Germinal center (tissue), 1 donor: ENCODE results near the gene MAPKAPK2.
"Not testable (repeated sequence)": the region's sequence is repeated elsewhere in the genome, so short reads cannot be mapped to it uniquely, and the experiment has no call there.

ENCODE experiments used
- DNase-seq: peaks from one replicate; pipeline ENCODE4 v3.0.0; 2012; ENCODE audit warnings: mixed read lengths, low spot score

Gene MAPKAPK2

DNA sequence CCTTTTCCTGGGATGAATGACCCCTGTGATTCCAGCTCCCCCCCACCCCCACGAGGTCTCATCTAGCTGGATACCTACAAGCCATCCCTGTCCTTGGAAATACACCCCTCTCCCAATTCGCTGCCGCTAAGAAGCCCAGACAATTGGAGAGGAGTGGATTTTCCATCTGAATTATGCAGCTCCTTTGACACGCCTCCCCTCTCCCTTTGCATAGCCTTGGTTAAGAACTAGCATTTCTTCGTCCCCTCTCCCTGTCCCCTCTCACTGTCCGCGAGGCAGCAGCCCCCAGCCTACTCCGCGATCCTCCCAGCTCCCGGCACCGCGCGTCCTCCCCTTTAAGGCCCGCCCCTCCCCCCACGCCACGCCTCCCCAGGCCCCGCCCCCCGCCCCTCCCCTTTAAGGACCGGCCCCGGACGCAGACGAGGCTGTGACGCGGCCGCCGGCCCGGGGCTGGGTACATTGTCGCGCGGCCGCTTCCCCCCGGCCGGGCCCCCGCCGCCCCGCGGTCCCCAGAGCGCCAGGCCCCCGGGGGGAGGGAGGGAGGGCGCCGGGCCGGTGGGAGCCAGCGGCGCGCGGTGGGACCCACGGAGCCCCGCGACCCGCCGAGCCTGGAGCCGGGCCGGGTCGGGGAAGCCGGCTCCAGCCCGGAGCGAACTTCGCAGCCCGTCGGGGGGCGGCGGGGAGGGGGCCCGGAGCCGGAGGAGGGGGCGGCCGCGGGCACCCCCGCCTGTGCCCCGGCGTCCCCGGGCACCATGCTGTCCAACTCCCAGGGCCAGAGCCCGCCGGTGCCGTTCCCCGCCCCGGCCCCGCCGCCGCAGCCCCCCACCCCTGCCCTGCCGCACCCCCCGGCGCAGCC is at the start of gene MAPKAPK2:
Gene MAPKAPK2, plus strand, starts transcription at position 428 of the 856 bp plus-strand sequence. Its CDS starts 325 bp downstream, at position 753.
- DNase-seq, result peak; percentile 96

DNA sequence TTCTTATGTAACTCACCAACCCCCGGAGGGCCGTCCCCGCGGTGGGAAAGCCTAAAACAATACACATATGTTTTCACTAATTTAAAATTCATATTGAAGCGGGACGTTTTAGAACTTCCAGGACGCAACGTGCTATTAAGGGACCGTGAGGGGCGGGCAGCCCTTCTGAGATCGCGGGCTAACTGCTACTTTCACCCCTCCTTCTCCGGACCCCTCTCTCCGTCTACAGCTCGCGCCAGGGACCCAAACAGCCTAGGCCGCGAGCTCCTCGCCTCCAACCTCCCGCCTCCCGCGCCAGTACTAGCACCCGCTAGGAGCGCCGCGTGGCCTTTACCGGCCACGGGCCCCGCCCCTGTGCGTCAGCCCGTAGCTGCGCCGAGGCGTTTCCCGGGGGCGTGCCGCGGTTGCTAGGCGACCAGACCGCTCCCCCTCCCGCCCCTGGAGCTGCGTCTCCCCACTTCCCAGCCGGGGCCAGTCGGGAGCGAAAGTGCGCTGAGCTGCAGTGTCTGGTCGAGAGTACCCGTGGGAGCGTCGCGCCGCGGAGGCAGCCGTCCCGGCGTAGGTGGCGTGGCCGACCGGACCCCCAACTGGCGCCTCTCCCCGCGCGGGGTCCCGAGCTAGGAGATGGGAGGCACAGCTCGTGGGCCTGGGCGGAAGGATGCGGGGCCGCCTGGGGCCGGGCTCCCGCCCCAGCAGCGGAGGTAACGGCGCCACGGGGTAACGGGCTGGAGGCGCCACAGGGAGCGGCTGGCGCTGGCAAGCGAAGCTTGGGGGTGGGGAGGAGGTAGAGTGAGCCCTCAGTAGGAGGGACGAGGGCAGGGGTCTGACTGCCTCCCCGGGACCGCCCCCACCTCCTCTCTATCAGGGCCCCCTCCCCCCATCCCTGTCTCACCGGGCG is 49.4 kb upstream of the MAPKAPK2 start, which contains the start of gene DYRK3:
Gene DYRK3, plus strand, starts transcription at position 457 of the 898 bp plus-strand sequence. Its CDS starts 168 bp downstream, at position 625.
- peak; percentile 91 for DNase-seq

- peak; percentile 20 for DNase-seq
Measured at GRCh38 chr1:206635978-206636345, 48.7 kb upstream of the MAPKAPK2 start.

DNA sequence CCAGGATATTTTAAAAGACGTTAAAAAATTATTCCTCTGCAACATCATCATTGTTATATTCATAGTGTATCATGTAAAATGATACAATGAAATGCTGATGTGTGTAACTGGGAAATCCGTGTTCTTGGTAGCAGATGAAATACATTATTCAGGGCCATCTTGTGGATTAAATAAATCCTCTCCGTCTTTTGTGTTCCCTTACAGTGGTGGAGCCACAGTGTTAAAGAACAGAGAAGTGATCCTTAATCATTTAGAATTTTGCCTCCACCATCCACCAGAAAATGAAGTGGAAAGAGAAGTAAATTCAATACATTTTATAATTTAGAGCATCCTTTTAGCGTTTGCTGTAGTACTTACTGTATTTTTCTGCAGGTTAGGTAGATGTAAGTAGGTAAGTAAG is 48.0 kb upstream of the MAPKAPK2 start:
- no peak for DNase-seq

DNA sequence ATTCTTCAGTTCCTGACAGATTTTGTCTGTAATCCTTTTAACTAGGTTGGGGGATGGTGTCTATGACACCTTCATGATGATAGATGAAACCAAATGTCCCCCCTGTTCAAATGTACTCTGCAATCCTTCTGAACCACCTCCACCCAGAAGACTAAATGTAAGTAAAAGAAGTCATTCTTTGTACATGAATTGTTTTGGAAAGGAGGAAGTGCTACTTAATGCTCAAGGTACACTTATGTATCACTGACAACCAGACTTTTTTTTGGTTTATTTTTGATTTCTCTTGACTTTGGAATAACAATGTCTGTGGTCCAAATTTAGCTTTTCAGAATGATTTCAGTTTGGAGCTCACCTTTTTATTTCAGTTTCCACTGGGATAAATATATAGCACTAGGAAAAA is 47.1 kb upstream of the MAPKAPK2 start:
- DNase-seq, result no peak

- DNase-seq, result not testable (repeated sequence)
Measured at GRCh38 chr1:206642074-206642473, 42.6 kb upstream of the MAPKAPK2 start.

DNA sequence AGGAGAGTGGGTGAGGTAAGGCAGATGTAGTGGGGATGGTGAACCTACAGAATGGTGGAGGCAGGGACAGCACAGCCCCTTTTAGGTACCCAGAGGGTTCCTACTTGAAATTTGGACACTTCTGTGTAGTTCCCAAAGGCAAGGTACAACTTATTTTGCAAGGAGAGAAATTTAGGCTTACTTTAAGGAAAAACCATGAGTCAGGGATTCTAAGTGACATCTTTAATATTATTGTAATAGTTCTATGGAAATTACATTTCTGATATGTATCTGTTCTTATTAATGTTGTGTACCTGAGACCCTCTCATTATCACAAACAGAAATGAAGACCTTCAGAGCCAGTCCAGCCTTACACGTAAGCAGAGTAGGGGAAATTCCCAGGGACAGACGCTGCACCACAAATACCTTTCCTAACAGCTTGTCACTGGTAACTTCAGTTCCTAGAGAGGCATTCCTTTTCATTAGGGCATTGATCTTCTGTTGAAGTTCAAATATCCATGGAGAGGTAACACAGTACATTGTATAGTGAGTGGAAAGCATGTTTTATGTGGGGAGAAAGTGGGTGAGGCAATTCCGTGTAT is 41.5 kb upstream of the MAPKAPK2 start:
- no peak for DNase-seq

- no peak for DNase-seq
Measured at GRCh38 chr1:206646504-206646903, 38.2 kb upstream of the MAPKAPK2 start.

GRCh38 chr1:206647224-206647623 is 37.5 kb upstream of the MAPKAPK2 start:
- no peak for DNase-seq

DNA sequence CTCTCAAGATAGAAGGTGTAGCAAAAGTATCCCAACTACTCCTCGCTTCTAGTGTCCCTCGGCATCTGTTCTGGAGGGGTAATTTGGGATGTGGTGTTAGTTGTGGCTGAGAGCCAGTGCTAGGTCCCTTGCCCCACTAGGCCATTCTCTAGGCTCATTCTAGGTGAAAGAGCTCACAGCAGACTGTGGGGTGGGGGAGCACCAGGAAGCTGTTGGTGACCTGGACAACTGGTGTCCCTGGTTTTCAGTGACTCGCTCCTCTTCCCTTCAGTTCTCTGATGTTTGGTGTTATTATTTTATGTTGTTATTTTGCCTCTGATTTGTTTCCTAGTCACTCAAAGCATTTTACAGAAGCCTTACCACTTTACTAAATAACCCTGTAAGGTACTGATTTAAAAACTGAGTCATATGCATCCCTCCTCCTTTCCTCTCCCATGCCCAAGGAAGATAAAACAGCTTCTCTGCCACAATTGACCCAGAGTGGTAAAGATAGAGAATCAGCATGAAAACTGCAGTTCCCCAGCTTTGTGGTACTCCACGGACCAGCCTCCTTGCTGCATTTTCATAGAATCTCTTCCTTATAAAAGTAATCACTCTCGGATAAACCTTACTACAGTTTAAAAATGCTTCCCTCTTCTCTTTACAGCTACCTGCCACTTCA is 35.3 kb upstream of the MAPKAPK2 start:
- no peak for DNase-seq

GRCh38 chr1:206651014-206651413 is 33.7 kb upstream of the MAPKAPK2 start:
- no peak for DNase-seq

DNA sequence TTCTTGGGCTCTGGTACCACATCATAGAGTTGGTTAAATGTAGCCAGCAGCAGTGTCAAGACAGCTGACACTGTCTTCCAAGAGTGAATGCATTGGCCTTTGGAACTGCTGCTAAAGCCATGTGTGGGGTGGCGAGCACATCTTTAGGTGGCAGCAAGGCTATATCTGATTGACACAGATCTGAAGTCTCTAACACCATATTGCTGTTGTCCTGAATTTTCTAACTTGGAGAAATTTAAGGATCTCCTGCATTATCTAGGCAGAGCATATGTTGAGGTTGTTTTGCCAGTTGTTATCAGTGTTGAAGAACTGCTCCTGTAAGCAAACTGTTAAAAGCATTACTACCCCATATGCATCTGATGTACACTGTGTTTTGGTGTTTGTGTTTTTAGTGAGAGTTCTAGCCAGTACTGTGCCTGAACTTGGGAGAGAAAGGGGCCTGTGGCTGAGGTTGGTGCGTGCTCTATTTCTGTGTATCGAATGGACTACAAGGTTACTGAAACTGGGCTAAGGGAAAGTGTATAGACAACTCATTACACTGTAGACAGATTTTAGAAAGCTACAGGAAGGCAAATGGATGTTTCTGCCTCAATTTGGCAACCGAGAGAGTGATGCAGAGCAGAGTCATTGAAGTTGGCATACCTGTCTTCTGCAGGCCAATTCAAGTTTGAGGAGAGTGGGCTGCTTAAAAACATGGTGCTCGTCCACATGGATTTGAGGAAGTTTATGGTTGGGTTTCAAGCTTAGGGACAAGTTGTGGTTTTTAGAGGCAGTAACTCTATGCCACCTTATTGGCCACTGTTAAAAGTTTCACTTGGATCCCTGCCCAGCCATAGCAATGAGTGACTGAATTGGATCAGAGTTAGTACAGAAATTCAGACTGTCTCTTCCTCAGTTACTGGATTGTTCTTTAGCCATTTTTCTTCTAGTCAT is 32.5 kb upstream of the MAPKAPK2 start:
- DNase-seq, result no peak

DNA sequence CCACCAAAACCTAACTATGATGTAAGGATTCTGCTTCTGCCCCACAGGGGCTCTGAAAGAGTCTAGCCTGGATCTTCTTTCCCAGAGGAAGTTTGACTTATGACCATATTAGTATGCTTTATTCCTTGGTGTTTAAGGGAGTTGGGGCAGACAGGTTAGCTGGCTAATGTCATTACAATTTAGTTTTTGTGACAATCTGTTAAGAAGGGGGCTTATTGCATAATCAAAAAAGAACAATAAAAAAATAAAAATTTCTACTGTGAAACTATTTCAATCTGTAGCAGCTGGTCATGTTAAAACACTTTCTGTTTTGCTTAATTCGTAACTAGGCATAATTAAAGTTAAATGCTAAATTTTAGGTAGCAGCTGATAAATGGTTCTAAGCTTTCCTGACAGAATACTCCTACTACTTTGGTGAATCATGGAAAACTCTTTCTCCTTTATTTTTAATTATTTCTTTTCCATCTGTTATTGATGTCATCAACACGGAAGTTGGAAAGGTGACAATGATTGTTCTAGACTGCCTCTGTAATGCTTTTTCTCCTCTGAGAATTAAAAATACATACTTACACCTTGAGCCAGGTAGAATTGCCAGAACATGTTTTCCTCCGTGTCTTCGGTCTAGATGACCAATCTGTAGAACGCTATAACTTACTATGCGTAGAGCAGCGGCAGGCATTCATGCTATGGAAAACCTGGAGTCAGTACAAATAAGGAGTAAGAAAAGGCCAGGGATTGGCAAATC is 30.8 kb upstream of the MAPKAPK2 start:
- DNase-seq, result no peak

- no peak for DNase-seq
Measured at GRCh38 chr1:206654828-206655227, 29.9 kb upstream of the MAPKAPK2 start.

- no peak for DNase-seq
Measured at GRCh38 chr1:206655471-206655882, 29.2 kb upstream of the MAPKAPK2 start.

DNA sequence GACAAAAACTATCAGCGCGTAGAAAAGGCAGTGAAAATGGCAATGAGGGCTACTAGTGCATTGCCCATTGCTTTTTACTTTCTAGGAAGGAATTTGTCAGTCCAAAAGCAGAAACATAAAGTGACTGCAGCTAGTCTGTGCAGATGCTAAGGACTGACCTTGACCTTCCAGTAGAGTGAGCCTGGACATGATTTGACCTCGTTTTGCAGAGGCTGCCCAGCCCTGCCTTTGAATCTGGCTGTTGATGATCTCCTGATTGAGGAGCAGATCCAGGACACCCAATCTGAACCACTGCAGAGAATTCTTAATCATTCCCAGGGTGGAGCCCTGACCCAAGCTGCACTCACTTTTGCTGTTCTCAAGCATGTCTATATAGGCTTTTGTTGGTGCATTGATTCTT is 27.8 kb upstream of the MAPKAPK2 start:
- no peak for DNase-seq

- no peak for DNase-seq
Measured at GRCh38 chr1:206657751-206658150, 27.0 kb upstream of the MAPKAPK2 start.

DNA sequence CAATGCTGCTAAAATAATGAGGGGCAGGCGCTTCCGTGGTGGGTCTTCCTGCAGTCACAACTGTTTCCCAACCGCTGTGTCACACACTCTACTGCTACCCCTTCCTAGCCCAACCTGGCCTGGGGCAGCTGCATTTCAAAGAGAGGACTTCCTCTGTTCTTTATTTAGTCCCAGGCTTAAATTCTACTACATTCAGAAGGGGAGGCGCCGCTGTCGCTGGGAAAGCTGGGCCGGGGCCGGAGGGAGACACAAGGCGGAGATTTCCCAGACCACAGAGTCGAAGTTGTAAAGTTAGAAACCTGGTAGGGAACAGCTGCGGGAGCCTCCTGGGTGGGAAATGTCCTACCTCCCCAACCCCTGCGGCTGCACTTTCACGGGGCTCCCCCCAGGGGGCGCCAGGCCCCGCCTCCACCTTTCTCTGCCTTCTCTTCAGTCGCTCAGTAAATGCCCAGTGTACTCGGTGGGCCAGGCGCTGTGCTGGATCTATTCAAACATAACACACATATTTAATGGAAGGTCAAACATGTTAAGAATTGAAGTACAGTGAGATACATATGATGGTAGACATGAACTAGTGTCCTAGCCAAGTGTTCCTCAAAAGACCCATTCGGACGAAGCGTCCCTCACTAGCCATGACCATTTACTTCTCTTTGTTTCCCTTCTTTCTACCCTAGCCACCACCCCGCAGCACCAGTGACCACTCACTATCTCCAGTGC is 26.3 kb upstream of the MAPKAPK2 start:
- peak; percentile 88 for DNase-seq

- no peak for DNase-seq
Measured at GRCh38 chr1:206658981-206659273, 25.8 kb upstream of the MAPKAPK2 start.

- DNase-seq, result no peak
Measured at GRCh38 chr1:206660136-206660535, 24.6 kb upstream of the MAPKAPK2 start.
